HG03095 (cell line): ENCODE data around the gene STX4.

Experiments used
- ATAC-seq: cut with Tn5 transposase; IDR thresholded peaks from one replicate; pipeline ENCODE4 v1.9.1; 2021; ENCODE audit warnings: moderate library complexity; ENCODE audit not compliant: unreplicated experiment

The STX4 gene

DNA sequence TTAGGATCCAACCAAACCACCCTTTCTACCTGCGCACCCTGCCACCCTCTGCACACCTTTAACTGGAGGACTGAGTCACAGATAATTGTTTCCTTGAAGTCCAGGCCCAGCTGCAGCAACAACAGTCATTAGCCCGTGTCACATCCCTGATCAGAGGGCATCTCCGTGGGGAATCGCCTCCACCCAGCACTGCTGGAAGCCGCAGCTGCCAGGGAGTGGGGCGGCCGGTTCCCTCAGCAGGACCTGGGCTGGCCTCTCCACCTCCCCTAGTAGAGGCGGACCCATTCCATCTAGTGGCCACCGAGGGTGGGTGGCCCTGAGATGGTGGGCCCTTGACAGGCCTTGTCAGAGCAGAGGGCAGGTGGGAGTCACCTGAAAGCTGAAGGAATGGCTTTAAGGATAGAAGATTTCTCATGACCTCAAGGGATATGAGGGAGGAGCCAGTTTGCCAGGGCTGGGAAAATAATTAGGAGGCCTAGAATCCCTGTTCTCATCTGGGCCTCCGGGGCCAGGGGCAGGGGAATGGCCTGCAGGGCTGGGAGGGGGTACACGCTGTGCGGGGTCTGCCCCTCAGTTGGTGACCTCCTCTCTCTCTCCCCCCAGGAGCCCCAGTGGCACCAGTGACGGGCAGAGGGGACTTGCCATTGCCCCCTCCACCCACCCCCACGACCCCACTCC is 49.1 kb downstream of the STX4 start:
- ATAC-seq, result no peak

DNA sequence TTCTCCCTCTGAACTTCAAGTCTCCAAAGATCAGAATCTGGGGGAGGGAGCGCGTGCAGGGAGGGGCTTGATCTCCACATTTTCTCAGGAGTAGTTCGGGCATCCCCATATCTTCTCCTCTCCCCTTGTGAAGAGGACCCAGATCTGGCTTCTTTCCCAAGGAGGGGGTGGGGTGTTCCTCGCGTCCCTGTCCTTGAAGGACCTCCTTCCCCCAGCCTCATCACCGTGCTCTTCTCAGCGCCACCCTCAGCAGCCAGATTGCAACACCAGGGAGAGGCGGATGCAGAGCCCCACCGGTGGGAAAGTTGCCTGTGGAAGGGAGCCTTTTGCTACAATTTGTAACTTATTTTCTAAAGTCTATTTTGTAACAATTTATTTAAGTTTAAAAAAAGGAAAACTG is 49.7 kb downstream of the STX4 start:
- no peak for ATAC-seq

DNA sequence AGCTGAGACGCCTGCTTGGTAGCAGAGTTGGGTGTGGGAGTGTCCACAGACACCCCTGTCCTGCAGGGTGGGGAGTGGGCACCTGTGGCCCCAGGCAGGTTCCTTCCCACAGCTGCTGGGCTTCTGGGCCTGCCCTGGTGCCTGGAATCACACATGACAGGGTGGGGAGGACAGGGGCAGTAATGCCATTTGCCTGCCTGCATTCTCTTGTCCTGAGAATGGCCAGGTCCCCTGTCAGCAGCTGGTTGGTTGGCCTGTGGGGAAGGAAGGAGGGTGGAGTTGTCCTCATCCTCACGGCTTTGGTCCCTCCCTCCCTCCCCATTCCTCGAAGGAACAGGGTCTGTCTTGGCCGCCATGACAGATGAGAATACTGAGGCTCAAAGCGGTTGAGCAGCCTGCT is 50.2 kb downstream of the STX4 start:
- no peak for ATAC-seq

DNA sequence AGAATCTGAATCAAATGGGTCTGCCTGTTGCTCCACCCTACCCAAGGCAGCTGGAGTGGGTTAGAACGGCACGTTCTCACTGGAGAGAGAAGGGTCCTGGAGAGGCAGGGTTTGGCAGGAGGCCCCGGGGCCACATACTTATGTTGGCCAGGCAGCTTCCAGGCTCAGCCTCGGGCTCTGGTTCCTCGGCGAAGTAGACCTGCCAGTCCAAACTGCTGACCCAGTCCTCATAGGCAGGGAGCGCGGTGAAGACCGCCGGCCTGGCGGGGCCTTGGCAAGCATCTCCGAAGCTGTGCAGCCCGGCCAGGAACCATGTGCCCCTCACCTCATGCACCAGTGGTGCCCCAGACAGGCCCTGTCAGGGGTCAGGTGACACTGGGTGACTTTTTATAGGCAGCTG is 50.6 kb downstream of the STX4 start:
- ATAC-seq, result no peak

DNA sequence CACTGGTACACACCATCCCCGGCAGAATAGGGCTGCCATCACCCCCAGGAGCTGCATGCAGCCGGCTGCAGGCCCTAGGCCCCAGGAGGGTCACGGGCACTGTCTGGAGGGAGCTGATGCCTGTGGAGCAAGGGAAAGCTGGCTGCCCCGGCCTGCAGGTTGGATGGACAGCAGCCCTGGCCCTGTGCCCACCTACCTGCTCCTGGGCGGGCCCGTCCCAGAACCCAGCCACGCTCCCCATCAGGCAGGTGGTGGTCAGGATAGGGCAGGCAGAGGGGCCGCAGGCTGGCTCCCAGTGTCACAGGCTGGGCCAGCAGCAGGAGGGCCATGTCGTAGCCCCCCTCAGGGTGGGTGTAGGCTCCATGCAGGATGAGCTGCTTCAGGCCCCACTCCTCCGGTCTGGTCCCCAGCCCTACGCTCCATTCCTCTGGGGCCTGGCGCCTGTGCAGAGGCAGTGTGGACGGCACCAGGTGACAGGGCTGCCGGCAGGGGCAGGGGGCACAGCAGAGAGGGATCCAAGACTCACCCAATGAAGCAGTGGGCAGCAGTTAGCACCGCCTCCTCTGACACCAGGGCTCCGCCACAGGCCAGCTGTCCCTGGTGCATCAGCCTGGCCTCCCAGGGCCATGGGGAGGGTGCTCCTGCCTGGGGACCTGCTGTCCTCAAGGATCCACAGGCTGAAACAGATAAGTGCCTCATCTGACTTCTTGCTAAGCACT is 51.4 kb downstream of the STX4 start:
- no peak for ATAC-seq

DNA sequence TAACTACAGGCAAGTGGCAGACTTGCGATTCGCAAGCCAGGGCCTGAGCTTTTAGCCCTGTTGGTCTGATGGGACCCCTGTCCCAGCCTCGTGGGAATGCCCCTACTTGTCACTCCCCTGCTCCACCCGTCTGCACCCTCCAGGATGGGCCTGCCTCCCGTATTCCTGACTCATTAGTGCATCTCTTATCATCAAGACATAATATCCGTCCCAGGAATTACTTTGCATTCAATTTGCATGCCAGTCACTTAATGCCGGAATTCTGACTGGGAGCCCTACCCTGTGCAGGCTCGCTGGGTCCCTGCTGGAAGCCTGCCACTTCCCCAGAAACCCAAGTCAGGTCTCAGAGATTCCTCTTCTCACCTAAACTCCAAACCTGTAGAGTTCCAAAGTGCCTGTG is 52.1 kb downstream of the STX4 start:
- no peak for ATAC-seq

DNA sequence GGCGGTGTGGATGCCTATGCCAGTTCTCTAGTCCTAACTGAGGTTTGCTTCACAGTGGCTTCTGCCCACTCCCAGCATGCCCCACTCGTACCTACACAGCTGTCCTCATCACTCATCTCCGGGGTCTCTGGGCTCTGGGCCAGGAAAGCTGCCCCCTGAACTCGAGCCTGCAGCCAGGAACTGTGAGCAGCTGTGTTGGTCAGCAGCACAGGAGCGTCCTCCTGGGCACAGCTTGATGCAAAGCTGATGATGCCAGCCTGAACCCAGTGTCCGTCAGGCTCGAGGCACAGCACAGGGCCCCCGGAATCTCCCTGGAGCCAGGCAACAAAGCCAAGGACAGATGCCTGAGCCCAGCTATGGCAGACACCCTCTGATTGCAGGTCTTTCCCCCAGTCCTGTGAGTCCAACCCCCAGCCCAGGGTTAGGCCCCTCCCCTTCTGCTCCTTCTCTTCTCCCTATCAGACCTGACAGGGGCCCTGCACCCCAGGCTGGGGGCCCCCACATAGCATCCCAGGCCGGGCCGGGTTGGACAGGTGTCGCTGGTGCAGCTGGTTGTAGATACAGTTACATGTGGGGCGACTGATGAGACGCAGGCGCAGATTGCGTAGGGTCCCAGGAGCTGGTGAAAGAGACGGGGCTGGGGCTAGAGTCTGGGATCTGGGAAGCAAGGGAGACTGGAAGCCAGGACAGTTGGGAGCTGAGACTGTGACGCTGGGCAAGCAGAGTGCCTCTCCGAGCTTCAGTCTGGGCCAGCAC is 52.7 kb downstream of the STX4 start:
- no peak for ATAC-seq

DNA sequence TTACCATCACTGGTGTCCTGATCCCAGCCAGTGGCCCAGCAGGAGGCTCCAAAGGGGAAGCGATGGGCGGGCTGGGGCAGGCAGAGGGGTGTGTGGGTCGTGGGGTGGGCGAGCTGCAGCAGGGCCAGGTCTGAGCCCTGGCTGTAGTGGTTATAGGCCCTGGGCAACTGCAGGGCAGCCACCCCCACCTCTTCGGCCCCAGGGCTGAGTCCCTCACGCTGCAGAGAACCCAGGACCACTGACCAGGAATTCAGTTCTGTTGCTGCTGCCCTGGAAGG is 53.2 kb downstream of the STX4 start:
- no peak for ATAC-seq

DNA sequence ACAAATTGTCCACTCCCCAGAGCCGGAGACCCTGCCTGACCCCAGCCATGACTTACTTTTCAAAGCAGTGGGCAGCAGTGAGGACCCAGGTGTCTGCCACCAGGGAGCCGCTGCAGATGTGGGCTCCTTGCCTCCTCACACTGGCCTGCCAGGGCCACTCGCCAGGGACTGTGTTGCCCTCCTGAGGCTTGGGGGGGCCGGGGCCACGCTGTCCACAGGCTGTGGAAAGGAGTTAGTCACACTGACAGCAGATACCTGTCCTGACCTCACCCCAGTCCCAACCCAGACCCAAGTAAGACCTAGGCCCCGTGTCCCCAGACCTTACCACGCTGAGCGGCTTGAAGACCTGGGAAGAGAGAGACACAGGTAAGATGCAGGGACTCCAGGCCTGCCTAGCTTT is 54.1 kb downstream of the STX4 start:
- no peak for ATAC-seq

DNA sequence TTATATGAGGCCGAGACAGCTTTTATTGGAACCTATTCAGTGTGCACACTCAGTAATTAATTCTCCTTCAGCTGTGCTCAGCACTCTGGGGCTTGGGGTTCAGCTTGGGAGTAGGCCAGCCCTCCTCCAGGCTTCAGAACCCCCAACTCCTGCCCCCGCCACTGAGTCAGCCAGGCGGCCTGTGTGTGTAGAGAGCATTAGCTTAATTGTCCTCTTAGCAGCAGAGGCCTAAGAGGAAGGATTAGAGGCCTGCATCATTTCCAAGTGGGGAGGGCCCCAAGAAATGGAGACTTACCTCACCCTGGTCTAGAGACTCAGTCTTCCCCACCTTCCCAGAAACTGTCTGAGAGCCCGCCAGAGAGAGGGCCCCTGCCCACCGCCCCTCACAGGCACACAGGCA is 54.6 kb downstream of the STX4 start:
- ATAC-seq, result no peak

DNA sequence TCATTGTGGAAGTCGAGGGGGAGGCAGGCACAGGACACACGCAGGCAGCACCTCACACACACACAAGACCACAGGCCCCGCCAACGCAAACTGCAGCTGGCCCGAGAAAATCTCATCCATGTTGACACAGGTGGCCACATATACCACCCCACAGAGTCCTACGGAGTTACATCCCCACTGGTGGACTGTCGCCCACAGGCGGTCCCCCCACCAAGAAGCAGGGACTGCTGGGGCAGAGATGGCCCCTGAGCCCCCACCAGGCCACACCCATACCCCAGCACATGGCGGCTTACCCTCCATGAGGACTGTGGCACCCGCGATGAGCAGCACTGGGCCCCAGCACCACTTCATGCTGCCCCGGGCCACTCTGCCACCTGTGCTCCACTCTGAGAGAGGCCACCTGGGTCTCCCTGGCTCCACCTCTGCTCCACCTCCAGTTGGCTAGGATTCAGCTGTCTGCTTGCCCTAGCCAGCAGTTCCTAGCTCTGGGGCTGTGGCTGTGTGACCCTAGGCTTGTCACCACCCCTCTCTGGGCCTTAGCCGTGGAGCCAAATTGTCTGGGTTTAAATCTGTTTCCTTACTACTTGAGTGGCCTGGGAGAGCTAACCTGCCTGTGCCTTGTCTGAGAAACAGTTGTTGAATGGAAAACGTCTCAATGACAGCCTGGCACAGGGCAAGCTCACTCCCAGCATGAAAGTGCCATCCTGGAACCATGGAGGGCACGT is 55.3 kb downstream of the STX4 start, which contains the start of gene PRSS53:
PRSS53 (minus strand) TSS at position 485 of the 725 bp plus-strand sequence; CDS start at position 351, 134 bp downstream.
- no peak for ATAC-seq

DNA sequence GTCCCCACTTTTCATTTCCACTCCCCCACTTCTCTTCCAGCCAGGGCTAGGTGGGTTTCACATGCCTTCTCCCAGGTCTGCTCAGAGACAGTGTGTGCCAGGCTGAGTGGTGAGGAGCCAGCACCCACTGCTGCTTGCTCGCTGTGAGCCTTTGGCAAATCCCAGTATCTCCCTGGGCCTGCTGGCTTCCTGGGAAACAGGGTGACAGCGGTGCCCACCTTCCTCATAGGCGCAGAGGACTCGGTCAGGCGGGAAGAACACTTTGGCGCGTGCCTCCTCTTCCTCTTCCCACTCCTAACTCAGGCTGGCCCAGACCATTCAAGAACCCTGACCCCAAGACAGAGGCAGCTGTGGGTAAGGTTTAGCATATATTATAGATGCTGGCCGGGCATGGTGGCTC is 55.8 kb downstream of the STX4 start:
- no peak for ATAC-seq
